H9 (cell line): ENCODE results near the gene TLX1. TPM values are rescaled to one million over a fixed set of nuclear protein-coding genes. Genes with fewer than 3 reads are reported as not detected.
A peak's percentile ranks its signal among the peaks of the same experiment; 100 is the strongest.

Source experiments
- DNase-seq: peaks from one replicate; pipeline ENCODE4 v3.0.0-alpha.2; 2017
- H2AFZ ChIP-seq: one replicate; pipeline ENCODE4 v1.6.1; 2013; ENCODE audit warnings: mild to moderate bottlenecking, low read length, control low read depth, moderate library complexity
- H2AK5ac ChIP-seq: 2 replicates; pipeline ENCODE4 v1.6.1; 2013; ENCODE audit warnings: low read length, control low read depth, mixed read lengths; ENCODE audit not compliant: insufficient read length
- H2BK120ac ChIP-seq: one replicate; pipeline ENCODE4 v1.6.1; 2013; ENCODE audit warnings: low read depth, mild to moderate bottlenecking, low read length, control low read depth, inconsistent platforms; ENCODE audit not compliant: poor library complexity, severe bottlenecking
- H2BK12ac ChIP-seq: 2 replicates; pipeline ENCODE4 v1.6.1; 2013; ENCODE audit warnings: low read length, control low read depth, mixed read lengths, low read depth; ENCODE audit not compliant: insufficient read length
- H2BK15ac ChIP-seq: 2 replicates; pipeline ENCODE4 v1.6.1; 2013; ENCODE audit warnings: low read depth, low read length, control low read depth
- H2BK20ac ChIP-seq: one replicate; pipeline ENCODE4 v1.6.1; 2013; ENCODE audit warnings: low read depth, mild to moderate bottlenecking, low read length, control low read depth, inconsistent platforms; ENCODE audit not compliant: poor library complexity, severe bottlenecking
- H2BK5ac ChIP-seq: 2 replicates; pipeline ENCODE4 v1.6.1; 2013; ENCODE audit warnings: low read length, control low read depth, mixed read lengths; ENCODE audit not compliant: insufficient read length
- H3K14ac ChIP-seq: 2 replicates; pipeline ENCODE4 v1.6.1; 2013; ENCODE audit warnings: low read length, control low read depth; ENCODE audit not compliant: insufficient read depth
- H3K18ac ChIP-seq: 2 replicates; pipeline ENCODE4 v1.6.1; 2013; ENCODE audit warnings: low read depth, mild to moderate bottlenecking, mixed read lengths, low read length, control low read depth; ENCODE audit not compliant: insufficient read length
- H3K23ac ChIP-seq: 2 replicates; pipeline ENCODE4 v1.6.1; 2013; ENCODE audit warnings: low read length, control low read depth, mixed read lengths, low read depth; ENCODE audit not compliant: insufficient read length
- H3K23me2 ChIP-seq: 2 replicates; pipeline ENCODE4 v1.6.1; 2013; ENCODE audit warnings: low read depth, mild to moderate bottlenecking, mixed read lengths, low read length, control low read depth; ENCODE audit not compliant: insufficient read length, poor library complexity, severe bottlenecking
- H3K27ac ChIP-seq: 2 replicates; pipeline ENCODE4 v1.5.1; 2013; ENCODE audit warnings: low read length, control low read depth, mixed read lengths, low read depth; ENCODE audit not compliant: insufficient read length
- H3K27me3 ChIP-seq: 2 replicates; pipeline ENCODE4 v1.6.1; 2013; ENCODE audit warnings: low read length, control low read depth, inconsistent platforms; ENCODE audit not compliant: insufficient read depth
- H3K4ac ChIP-seq: 2 replicates; pipeline ENCODE4 v1.6.1; 2013; ENCODE audit warnings: low read depth, mild to moderate bottlenecking, control low read depth, inconsistent platforms, low read length, moderate library complexity
- H3K4me1 ChIP-seq: 2 replicates; pipeline ENCODE4 v1.6.1; 2013; ENCODE audit warnings: low read length, control low read depth, inconsistent platforms; ENCODE audit not compliant: insufficient read depth
- H3K4me2 ChIP-seq: 2 replicates; pipeline ENCODE4 v1.6.1; 2013; ENCODE audit warnings: low read length, control low read depth, mixed read lengths; ENCODE audit not compliant: insufficient read length, insufficient read depth
- H3K56ac ChIP-seq: 2 replicates; pipeline ENCODE4 v1.6.1; 2013; ENCODE audit warnings: low read depth, mild to moderate bottlenecking, mixed read lengths, low read length, control low read depth; ENCODE audit not compliant: insufficient read length
- H3K79me1 ChIP-seq: 2 replicates; pipeline ENCODE4 v1.6.1; 2013; ENCODE audit warnings: low read depth, mild to moderate bottlenecking, moderate library complexity, low read length, control low read depth, inconsistent platforms; ENCODE audit not compliant: insufficient read depth, poor library complexity, severe bottlenecking
- H3K79me2 ChIP-seq: 2 replicates; pipeline ENCODE4 v1.6.1; 2013; ENCODE audit warnings: low read length, control low read depth, inconsistent platforms; ENCODE audit not compliant: insufficient read depth
- H3K9ac ChIP-seq: 2 replicates; pipeline ENCODE4 v1.6.1; 2013; ENCODE audit warnings: low read length, control low read depth, mixed read lengths; ENCODE audit not compliant: insufficient read length; ENCODE audit errors: extremely low read depth
- H3K9me3 ChIP-seq: one replicate; pipeline ENCODE4 v1.6.1; 2013; ENCODE audit warnings: low read depth, low read length, inconsistent platforms; ENCODE audit not compliant: control insufficient read depth
- H3T11ph ChIP-seq: one replicate; pipeline ENCODE4 v1.6.1; 2013; ENCODE audit warnings: mild to moderate bottlenecking, low read length, control low read depth, inconsistent platforms
- H4K20me1 ChIP-seq: one replicate; pipeline ENCODE4 v1.6.1; 2013; ENCODE audit not compliant: control insufficient read depth, insufficient read length, insufficient read depth
- H4K5ac ChIP-seq: 2 replicates; pipeline ENCODE4 v1.6.1; 2013; ENCODE audit warnings: low read depth, mild to moderate bottlenecking, mixed read lengths, low read length, control low read depth; ENCODE audit not compliant: insufficient read length
- H4K8ac ChIP-seq: replicated peaks from 2 replicates; pipeline ENCODE4 v1.6.1; 2013; ENCODE audit warnings: low read length, control low read depth, mixed read lengths, low read depth; ENCODE audit not compliant: insufficient read length
- H4K91ac ChIP-seq: 2 replicates; pipeline ENCODE4 v1.6.1; 2013; ENCODE audit warnings: low read depth, mild to moderate bottlenecking, moderate library complexity, mixed read lengths, low read length, control low read depth; ENCODE audit not compliant: insufficient read length
- H3K27ac Mint-ChIP-seq, 3 experiments: 2 replicates in 2 of 3; 3 replicates in 1 of 3; pipeline ENCODE4 v1.8.0; 2020 to 2021; ENCODE audit warnings: mixed read lengths in 3 of 3, mild to moderate bottlenecking in 1 of 3, moderate library complexity in 1 of 3
- H3K27me3 Mint-ChIP-seq: 2 replicates; pipeline ENCODE4 v1.8.0; 2021; ENCODE audit warnings: low read depth, mild to moderate bottlenecking, moderate library complexity, mixed read lengths
- H3K36me3 Mint-ChIP-seq, 3 experiments: 2 replicates in 2 of 3; 3 replicates in 1 of 3; pipeline ENCODE4 v1.8.0; 2020 to 2021; ENCODE audit warnings: low read depth in 3 of 3, mixed read lengths in 3 of 3; ENCODE audit not compliant: insufficient read depth in 1 of 3
- H3K4me1 Mint-ChIP-seq, 2 experiments: 2 replicates each; pipeline ENCODE4 v1.8.0; 2020; ENCODE audit warnings: mixed read lengths in 2 of 2
- H3K4me3 Mint-ChIP-seq, 2 experiments: 2 replicates in 1 of 2; 3 replicates in 1 of 2; pipeline ENCODE4 v1.8.0; 2020 to 2021; ENCODE audit warnings: mild to moderate bottlenecking in 2 of 2, mixed read lengths in 2 of 2, moderate library complexity in 1 of 2
- H3K9me3 Mint-ChIP-seq, 2 experiments: 2 replicates in 1 of 2; 3 replicates in 1 of 2; pipeline ENCODE4 v1.8.0; 2020; ENCODE audit warnings: mild to moderate bottlenecking in 2 of 2, mixed read lengths in 2 of 2, moderate library complexity in 1 of 2
- CTCF ChIP-seq: fragments of 200-600 bp; sonication (generic); conservative IDR thresholded peaks from 3 replicates; pipeline ENCODE4 v1.8.0; 2021; ENCODE audit warnings: antibody characterized with exemption, mild to moderate bottlenecking
- WGBS: extraction: QIAGEN DNeasy Blood & Tissue Kit; methylation state at CpG from one replicate; pipeline ENCODE4 v1.1.7; 2013; ENCODE audit warnings: missing lambda C conversion rate, low lambda C conversion rate, mixed read lengths; ENCODE audit not compliant: insufficient read length; ENCODE audit errors: extremely low coverage; 5-methylcytosine and 5-hydroxymethylcytosine counted together
- total RNA-seq: library from RNA; stranded (reverse); gene quantifications from 2 replicates; pipeline ENCODE4 v1.2.1, GENCODE V29; 2021

Gene TLX1
- total RNA-seq, 1 experiment from 2014 or later = not detected

- TF ChIP-seq CTCF = no peak
- H3K9me3 Mint-ChIP-seq = peaks cover 0 to 5% of the 10 kb centered on the region in 2 experiments; a peak in 2 of 5 replicates
- no peaks in the 10 kb centered on the region for H3K23me2 ChIP-seq
- H3K23ac ChIP-seq = no peak overlapping the region
- H3K4me3 Mint-ChIP-seq = peak overlapping the region; percentile 56 to 85
- H3K9me3 ChIP-seq = no peaks in the 10 kb centered on the region
- WGBS = no CpG with 5 or more reads among the region's 41 CpGs
- H4K5ac ChIP-seq = no peak overlapping the region
- no peak overlapping the region for H2BK12ac ChIP-seq
- no peak overlapping the region for H3K27ac Mint-ChIP-seq
- H2BK20ac ChIP-seq = no peak overlapping the region
- H3K27me3 ChIP-seq = peaks cover 76% of the 10 kb centered on the region
- no peak overlapping the region for H3K56ac ChIP-seq
- H3K9ac ChIP-seq = no peak overlapping the region
- H3T11ph ChIP-seq = no peak overlapping the region
- no peaks in the 10 kb centered on the region for H3K4me1 ChIP-seq
- no peaks in the 10 kb centered on the region for H4K20me1 ChIP-seq
- H2BK5ac ChIP-seq = no peak overlapping the region
- no peak overlapping the region for H2AK5ac ChIP-seq
- H2BK15ac ChIP-seq = no peak overlapping the region
- no peak overlapping the region for H3K27ac ChIP-seq
- H3K14ac ChIP-seq = no peak overlapping the region
- no peak overlapping the region for H2BK120ac ChIP-seq
- H3K4ac ChIP-seq = no peak overlapping the region
- H4K91ac ChIP-seq = no peak overlapping the region
- H3K4me2 ChIP-seq = peak overlapping the region; percentile 74
- H3K79me2 ChIP-seq = no peaks in the 10 kb centered on the region
- no peaks in the 10 kb centered on the region; a peak in 1 of 7 replicates for H3K36me3 Mint-ChIP-seq
- H3K18ac ChIP-seq = no peak overlapping the region
- H3K27me3 Mint-ChIP-seq = peaks cover 99% of the 10 kb centered on the region
- H3K79me1 ChIP-seq = no peaks in the 10 kb centered on the region
- no peak overlapping the region for H4K8ac ChIP-seq
- H3K4me1 Mint-ChIP-seq = peaks cover 12 to 19% of the 10 kb centered on the region in 2 experiments
- H2AFZ ChIP-seq = no peak overlapping the region
- peak; percentile 31 for DNase-seq
Observed at GRCh38 chr10:101120884-101121653, 10.0 kb upstream of the TLX1 start.
